Spleen (tissue), 7 donors: ENCODE measurements around the gene TYMP.

Source experiments
- CTCF ChIP-seq, 11 experiments: fragments of 200-600 bp in 7 of 11; fragments of 450-650 bp in 4 of 11; sonication (generic) in 4 of 11; IDR thresholded peaks in 8 of 11; conservative IDR thresholded peaks in 3 of 11; 1 replicate in 7 of 11; 2 replicates in 4 of 11; pipeline versions ENCODE4 v1.4.0 to v1.8.0; 2016 to 2021; ENCODE audit warnings: antibody characterized with exemption in 11 of 11, inconsistent platforms in 4 of 11, mild to moderate bottlenecking in 1 of 11
- POLR2A ChIP-seq, 3 donors: fragments of 450-650 bp; IDR thresholded peaks; one replicate each; pipeline ENCODE4 v1.5.1; 2017; ENCODE audit warnings: antibody characterized with exemption in 3 of 3, mild to moderate bottlenecking in 1 of 3
- POLR2AphosphoS5 ChIP-seq, 3 donors: sonication (generic); formaldehyde crosslinking; IDR thresholded peaks; one replicate each; pipeline ENCODE4 v1.5.1; 2017; ENCODE audit warnings: antibody characterized with exemption in 3 of 3
- donor health status: DM: no; HTN: no; CAD: no; lungs with moderate emphysema.
- donor health status: DM: no; HTN: no; CAD: no.
- donor health status: DM: no; HTN: no; CAD: no.

- TF ChIP-seq CTCF (IDR thresholded peaks at IDR 0.05 in 8 of 11, conservative IDR thresholded peaks at IDR 0.05 in 3 of 11) (peak in 3 of 11 experiments; percentile 10 to 19 (median 15)), POLR2A (IDR thresholded peaks at IDR 0.05) (peak in 1 of 3 donors; percentile 17), POLR2AphosphoS5 (IDR thresholded peaks at IDR 0.05) (peak; percentile 77 to 85 (median 82))
Observed at GRCh38 chr22:50507421-50507990, 22.3 kb downstream of the TYMP start, which contains the start of gene LMF2.
